HG03565 (cell line): Measurements from ENCODE around the gene EEIG2.

Source experiments
- ATAC-seq: cut with Tn5 transposase; IDR thresholded peaks from one replicate; pipeline ENCODE4 v1.9.1; 2021; ENCODE audit warnings: mild to moderate bottlenecking, moderate library complexity; ENCODE audit not compliant: unreplicated experiment

Gene EEIG2

GRCh38 chr1:108575375-108575774 is 15.5 kb downstream of the EEIG2 start:
- no peak for ATAC-seq

DNA sequence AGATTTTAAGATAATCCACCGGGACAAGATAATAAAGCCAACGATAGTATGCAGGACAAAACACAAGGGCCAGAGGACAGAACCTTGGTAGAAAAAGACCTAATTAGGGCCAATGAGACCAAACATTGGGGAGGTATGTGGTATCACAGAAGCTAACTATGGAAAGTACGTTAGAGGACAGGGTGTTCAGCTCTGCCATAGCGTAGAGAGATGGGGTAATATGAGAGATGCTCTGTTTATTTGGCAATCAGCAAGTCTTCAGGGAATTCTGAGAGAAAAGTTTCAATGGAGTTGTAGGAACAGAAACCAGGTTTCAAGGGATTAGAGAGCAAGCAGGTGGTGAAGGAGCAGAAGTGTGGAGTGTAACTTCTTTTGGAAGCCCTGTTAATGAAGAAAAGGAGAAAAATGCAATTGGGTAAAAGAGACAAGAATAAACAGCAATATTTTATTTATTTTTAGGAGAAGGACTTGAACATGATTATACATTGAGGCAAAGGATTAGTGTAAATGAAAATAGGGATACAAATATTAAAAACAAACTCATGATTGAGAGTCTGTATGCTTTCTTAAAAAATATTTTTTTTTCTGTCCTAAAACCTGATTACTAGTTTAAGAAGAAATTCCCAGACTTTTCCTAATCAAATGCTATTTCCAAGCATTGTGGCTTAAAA is 24.0 kb downstream of the EEIG2 start:
- no peak for ATAC-seq

- ATAC-seq, result peak; percentile 52
These were observed 24.5 kb downstream of the EEIG2 start for GRCh38 chr1:108584428-108584856.

- no peak for ATAC-seq
These were observed 25.4 kb downstream of the EEIG2 start for GRCh38 chr1:108585313-108585712.

GRCh38 chr1:108590441-108590840 is 30.5 kb downstream of the EEIG2 start:
- ATAC-seq, result no peak

DNA sequence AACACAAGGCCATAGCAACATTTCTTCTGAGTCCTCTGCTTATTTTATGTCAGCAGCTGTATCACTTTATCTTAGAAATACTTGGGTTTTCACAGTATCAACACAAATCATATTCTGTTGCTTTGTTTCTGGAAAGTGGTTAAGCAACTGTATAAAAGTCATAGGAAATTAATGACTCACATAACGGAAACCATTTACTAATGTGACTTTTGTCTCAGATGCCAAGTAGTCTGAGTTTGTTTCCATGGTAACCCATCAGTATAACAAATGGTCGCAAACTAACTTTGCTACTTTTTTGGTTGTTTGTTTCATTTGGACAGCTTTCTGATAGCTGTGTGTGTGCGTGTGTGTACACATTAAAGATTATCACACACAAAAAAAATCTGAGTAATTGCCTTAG is 31.1 kb downstream of the EEIG2 start:
- no peak for ATAC-seq

- ATAC-seq, result no peak
These were observed 31.6 kb downstream of the EEIG2 start for GRCh38 chr1:108591466-108591865.

- no peak for ATAC-seq
These were observed 32.3 kb downstream of the EEIG2 start for GRCh38 chr1:108592030-108592759.

- no peak for ATAC-seq
These were observed 33.5 kb downstream of the EEIG2 start for GRCh38 chr1:108593448-108593847.

- ATAC-seq, result no peak
These were observed 35.6 kb downstream of the EEIG2 start for GRCh38 chr1:108595507-108595906.

DNA sequence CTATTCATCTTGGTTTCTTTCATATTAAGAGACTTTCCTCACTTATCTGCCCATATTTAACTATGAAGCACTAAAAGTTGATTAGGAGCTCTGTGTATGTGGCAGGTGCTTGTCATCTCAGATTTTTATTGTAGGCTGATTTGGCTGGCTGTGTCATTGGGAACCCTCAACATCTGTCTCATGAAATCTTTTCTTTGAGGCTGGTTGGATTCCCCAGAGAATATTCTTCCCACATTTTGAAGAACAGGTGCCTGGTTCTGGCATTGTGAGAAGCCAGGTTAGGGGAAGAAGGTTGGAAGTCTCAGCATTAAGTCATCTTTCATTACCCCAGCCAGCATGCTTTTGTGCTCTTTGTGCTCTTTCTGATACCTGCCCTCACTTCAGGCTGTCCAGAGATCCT is 37.1 kb downstream of the EEIG2 start:
- ATAC-seq, result no peak

DNA sequence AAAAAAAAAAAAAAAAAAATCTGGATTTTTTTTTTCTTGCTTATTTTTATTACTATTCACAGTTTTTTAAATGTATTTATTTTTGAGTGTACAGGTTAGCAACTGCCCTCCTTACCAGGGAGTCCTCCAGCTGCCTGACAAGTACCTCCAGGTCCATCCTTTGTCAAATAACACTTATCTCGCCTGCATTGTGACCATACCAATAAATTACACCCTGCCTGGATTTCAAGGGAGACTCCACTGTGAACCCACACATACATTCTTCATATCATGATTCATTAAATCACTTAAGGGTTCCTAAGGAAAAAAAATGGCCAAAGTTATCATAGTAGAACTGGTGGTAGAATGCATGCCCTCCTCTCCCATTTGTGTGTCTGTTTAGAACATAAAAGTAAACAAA is 38.4 kb downstream of the EEIG2 start:
- ATAC-seq, result no peak

DNA sequence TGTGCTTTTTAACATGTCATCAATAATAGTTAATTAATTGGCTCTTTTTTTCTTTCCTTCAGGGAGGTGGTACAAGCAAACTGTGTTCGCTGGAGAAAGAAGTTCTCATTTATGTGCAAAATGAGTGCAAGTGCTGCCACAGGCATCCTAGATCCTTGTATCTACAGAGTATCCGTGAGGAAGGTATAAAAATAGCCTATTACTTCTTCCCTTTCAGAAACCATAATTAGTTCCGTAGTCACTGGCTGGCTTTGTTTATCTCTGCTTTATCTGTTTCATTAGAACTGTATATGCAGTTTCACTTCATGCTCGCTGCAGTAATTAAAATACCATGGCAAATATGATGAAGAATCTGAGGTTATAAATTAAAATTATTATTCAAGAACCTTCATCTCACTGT is 40.6 kb downstream of the EEIG2 start:
- no peak for ATAC-seq

DNA sequence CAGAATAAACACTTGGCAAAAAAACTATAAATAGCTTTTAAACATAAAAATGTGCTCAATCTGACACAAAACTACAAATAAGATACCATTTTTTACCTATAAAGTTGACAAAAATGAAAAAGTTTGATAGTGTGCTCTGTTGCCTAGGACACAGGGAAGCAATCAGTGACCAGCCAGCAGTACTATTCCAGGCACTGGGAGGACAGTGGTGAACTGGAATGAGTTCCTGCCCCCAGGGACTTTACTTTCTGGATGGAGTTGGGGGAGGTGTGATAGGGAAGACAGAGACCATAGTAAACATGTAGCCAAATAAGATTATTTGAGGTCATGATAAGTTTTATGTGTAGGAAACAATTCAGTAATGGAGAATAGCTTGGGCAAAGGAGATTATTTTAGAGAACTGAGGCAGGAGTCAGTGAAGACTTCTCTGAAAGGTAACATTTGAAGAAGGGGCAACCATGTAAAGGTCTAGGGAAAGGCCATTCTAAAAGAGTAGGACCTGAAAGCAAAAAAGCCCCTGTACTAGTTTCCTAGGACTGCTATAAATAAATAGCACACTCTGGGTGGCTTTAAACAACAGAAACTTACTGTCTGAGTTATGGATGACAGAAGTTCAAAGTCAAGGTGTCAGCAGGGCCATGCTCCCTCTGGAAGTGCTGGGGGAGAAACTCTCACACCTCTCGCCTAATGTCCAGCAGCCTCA is 42.0 kb downstream of the EEIG2 start:
- ATAC-seq, result no peak

- no peak for ATAC-seq
These were observed 45.7 kb downstream of the EEIG2 start for GRCh38 chr1:108605633-108606032.

DNA sequence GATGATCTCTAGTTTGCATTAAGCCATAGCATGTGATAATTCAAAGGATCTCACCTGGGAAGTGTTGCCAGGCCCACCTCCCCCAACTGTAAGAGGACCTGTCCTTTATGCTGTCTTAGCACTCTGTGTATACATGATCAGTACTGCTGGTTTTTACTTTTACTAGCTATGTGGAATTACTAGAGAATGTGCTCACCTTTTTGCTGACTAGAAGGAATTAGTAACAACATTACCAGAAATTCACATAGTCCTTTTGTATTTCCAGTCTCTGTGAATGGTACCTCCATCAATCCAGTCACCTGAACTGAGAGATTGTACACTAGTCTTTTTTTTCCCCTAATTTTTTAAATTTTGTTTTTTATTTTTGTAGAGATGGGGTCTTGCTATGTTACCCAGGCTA is 46.6 kb downstream of the EEIG2 start:
- ATAC-seq, result no peak

DNA sequence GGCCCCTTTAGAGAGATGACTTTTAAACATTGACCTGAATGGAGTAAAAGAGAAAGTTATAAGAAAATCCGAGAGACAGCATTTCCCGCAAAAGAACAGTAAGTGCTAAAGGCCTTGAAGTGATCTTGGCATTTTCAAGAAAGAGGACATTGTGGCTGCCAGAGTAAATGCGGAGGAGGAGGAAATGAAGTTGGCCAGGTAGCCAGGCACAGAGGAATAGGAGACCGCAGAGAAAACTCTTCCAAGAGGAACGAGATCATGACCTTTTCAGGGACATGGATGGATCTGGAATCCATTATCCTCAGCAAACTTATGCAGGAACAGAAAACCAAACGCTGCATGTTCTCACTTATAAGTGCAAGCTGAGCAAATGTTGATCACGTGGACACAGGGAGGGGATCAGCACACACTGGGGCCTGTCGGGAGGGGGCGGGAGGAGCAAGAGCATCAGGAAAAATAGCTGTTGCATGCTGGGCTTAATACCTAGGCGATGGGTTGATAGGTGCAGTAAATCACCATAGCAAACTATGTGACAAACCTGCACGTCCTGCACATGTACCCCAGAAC is 49.7 kb downstream of the EEIG2 start:
- no peak for ATAC-seq
